Natural killer cell (primary cell): ENCODE results near the gene RUNX1. TPM values are rescaled to one million over a fixed set of nuclear protein-coding genes. Genes with fewer than 3 reads are reported as not detected.

Source experiments
- ATAC-seq, 3 donors: fragments of 150-1000 bp in 2 of 3; fragments of 200-7000 bp in 1 of 3; cut with Tn5 transposase; 1 replicate in 1 of 3; 2 replicates in 2 of 3; pipeline ENCODE4 v1.10.0; 2021; ENCODE audit warnings: mild to moderate bottlenecking in 2 of 3, moderate library complexity in 2 of 3
- DNase-seq, 2 donors: peaks; one replicate each; pipeline versions ENCODE4 v3.0.0 to v3.0.0-alpha.2; 2013 to 2021; ENCODE audit warnings: mixed read lengths in 1 of 2
- H3K27ac ChIP-seq: one replicate; pipeline ENCODE4 v1.5.1; 2013; ENCODE audit warnings: mild to moderate bottlenecking, low read length
- H3K27me3 ChIP-seq: one replicate; pipeline ENCODE4 v1.6.1; 2013; ENCODE audit warnings: low read length; ENCODE audit not compliant: control insufficient read depth, insufficient read depth
- H3K36me3 ChIP-seq: one replicate; pipeline ENCODE4 v1.6.1; 2013; ENCODE audit warnings: low read length; ENCODE audit not compliant: control insufficient read depth, insufficient read depth
- H3K4me1 ChIP-seq: one replicate; pipeline ENCODE4 v1.6.1; 2013; ENCODE audit warnings: low read length; ENCODE audit not compliant: control insufficient read depth, insufficient read depth
- H3K4me3 ChIP-seq: one replicate; pipeline ENCODE4 v1.5.1; 2013; ENCODE audit warnings: low read length
- H3K9me3 ChIP-seq: one replicate; pipeline ENCODE4 v1.6.1; 2013; ENCODE audit warnings: low read length; ENCODE audit not compliant: control insufficient read depth, insufficient read depth
- H3K27ac Mint-ChIP-seq, 2 donors: one replicate each; pipeline ENCODE4 v1.8.0; 2022; ENCODE audit warnings: mild to moderate bottlenecking in 2 of 2, mixed read lengths in 2 of 2, moderate library complexity in 1 of 2
- H3K27me3 Mint-ChIP-seq, 2 donors: one replicate each; pipeline ENCODE4 v1.8.0; 2022; ENCODE audit warnings: low read depth in 2 of 2, mixed read lengths in 2 of 2
- H3K36me3 Mint-ChIP-seq: one replicate; pipeline ENCODE4 v1.8.0; 2022; ENCODE audit warnings: mixed read lengths
- H3K4me1 Mint-ChIP-seq, 2 donors: one replicate each; pipeline ENCODE4 v1.8.0; 2022; ENCODE audit warnings: mixed read lengths in 2 of 2
- H3K4me3 Mint-ChIP-seq: one replicate; pipeline ENCODE4 v1.8.0; 2022; ENCODE audit warnings: mild to moderate bottlenecking, moderate library complexity, mixed read lengths
- H3K9me3 Mint-ChIP-seq, 2 donors: one replicate each; pipeline ENCODE4 v1.8.0; 2022; ENCODE audit warnings: mixed read lengths in 2 of 2
- CTCF ChIP-seq: fragments of 200-600 bp; IDR thresholded peaks from one replicate; pipeline ENCODE4 v1.8.0; 2022; ENCODE audit warnings: antibody characterized with exemption
- whole genome bisulfite sequencing: methylation state at CpG from one replicate; pipeline ENCODE4 v1.1.7; 2013; ENCODE audit warnings: missing lambda C conversion rate; ENCODE audit not compliant: insufficient coverage; 5-methylcytosine and 5-hydroxymethylcytosine counted together
- intact Hi-C: fragments of 100-400 bp; cut with micrococcal nuclease; formaldehyde crosslinking; loops from one replicate; pipeline ENCODE4 v1.14.2; 2022
- total RNA-seq, 4 donors: library from RNA; stranded (reverse); fragments of 120-200 nt in 1 of 4; gene quantifications; one replicate each; pipeline versions ENCODE4 v1.2.3 to v1.2.4, GENCODE V29; 2013 to 2022

RUNX1 gene
- total RNA-seq, 3 donors from 2014 or later (not counting 1 experiment from before 2014, with no cell fraction given), result 62.1 to 171 (median 98.2) TPM

DNA sequence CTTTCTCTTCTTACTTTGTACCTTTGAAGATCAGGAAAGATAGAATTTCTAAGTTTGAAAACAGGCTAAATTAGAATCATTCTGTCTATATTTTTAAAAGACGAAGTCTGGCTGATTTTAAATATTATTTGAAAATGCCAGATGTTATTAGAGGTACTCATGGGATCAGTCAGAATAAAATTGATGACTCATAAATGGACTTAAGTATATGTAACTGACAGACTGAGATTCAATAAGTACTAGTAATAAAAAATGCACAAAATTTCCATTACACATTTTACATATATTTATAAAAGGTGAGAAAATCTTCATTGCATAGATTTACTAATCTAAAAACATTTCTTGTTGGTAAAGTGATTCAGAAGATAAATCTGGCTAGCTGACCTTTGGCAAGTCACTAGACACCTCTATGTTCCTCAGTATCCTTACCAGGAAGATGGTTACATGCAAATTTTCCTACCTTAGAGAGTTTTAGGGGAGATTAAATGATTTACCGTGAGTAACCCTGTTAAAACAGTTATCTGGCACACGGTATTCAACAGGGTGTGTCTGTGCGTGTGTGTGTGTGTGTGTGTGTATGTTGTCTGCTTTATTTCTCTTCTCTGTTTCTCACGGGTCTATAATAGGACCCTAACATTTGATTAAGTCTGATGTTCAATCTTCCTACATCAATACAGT, 189.0 kb downstream of the RUNX1 start:
- H3K4me1 ChIP-seq, result peaks cover 8% of the 10 kb centered on the region
- H3K27me3 Mint-ChIP-seq, result no peaks in the 10 kb centered on the region
- no peaks in the 10 kb centered on the region for H3K9me3 ChIP-seq
- no peak for ATAC-seq
- no peak for TF ChIP-seq CTCF
- H3K27me3 ChIP-seq, result no peaks in the 10 kb centered on the region
- DNase-seq, result no peak
- H3K36me3 ChIP-seq, result peaks cover 59% of the 10 kb centered on the region
- H3K27ac ChIP-seq, result no peak overlapping the region
- WGBS, result 94% methylated on average over 4 of the region's 5 CpGs
- intact Hi-C loops, result no loop called here
- H3K4me3 Mint-ChIP-seq, result no peak overlapping the region
- H3K4me3 ChIP-seq, result no peak overlapping the region
- H3K9me3 Mint-ChIP-seq, result no peaks in the 10 kb centered on the region
- H3K36me3 Mint-ChIP-seq, result peaks cover 14% of the 10 kb centered on the region
- H3K27ac Mint-ChIP-seq, result peak overlapping the region in 1 of 2 donors; percentile 3
- H3K4me1 Mint-ChIP-seq, result peaks cover 30 to 41% of the 10 kb centered on the region in 2 donors

DNA sequence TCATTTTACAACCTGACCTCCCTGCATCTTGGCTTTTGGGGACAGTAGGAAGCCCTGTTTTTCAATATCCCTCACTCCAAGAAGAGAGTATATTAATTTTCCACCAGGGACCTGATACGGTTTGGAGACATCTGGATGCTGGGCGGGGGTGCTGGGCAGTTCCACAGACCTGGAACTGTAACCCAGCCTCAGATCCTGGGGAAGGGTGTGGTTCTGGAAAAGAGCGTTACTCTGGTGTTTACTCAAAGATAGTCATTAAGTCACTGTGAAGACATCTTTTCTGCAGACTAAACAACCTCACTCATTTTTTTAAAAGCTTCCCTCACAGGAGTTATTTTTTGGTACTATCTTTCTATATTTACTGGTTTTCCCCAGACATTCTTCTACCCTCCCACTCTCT, 190.5 kb downstream of the RUNX1 start:
- intact Hi-C loops, result no loop called here

DNA sequence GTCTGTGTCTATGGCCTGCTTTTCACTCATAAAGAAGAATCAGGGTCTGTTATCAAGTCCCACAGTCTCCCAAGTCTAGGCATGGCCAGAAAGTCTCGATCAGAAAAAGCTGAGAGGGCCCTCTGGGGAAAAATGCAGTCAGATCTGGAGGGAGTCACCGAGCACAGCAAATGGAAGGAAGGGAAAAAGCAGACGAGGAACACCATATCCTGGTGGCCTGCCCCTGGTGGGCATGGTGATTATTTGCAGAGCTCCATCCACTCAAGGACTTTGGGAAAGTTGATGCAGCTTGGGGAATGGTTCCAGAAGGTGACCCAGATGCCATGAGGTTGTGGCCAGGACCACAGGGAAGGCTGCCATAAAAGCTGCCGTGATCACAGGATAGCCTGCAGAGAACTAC, 191.2 kb downstream of the RUNX1 start:
- DNase-seq, result no peak
- Histone ChIP-seq H3K9me3 (no peaks in the 10 kb centered on the region), H3K4me3 (no peak overlapping the region), H3K36me3 (peaks cover 64% of the 10 kb centered on the region), H3K27me3 (no peaks in the 10 kb centered on the region), H3K27ac (no peak overlapping the region), H3K4me1 (peaks cover 5% of the 10 kb centered on the region)
- no peak for TF ChIP-seq CTCF
- no peak overlapping the region for H3K4me3 Mint-ChIP-seq
- H3K9me3 Mint-ChIP-seq, result no peaks in the 10 kb centered on the region
- intact Hi-C loops, result no loop called here
- peaks cover 14% of the 10 kb centered on the region for H3K36me3 Mint-ChIP-seq
- peaks cover 28% of the 10 kb centered on the region in 2 donors for H3K4me1 Mint-ChIP-seq
- peak overlapping the region in 1 of 2 donors; percentile 13 for H3K27ac Mint-ChIP-seq
- H3K27me3 Mint-ChIP-seq, result no peaks in the 10 kb centered on the region
- no peak for ATAC-seq
- WGBS, result 92% methylated on average over 4 of the region's 4 CpGs

More for the DNA sequence above, 190.5 kb downstream of the RUNX1 start:
- WGBS, result 100% methylated on average over 2 of the region's 3 CpGs
- Histone ChIP-seq H3K36me3 (peaks cover 59% of the 10 kb centered on the region), H3K4me3 (no peak overlapping the region), H3K27ac (no peak overlapping the region), H3K9me3 (no peaks in the 10 kb centered on the region), H3K27me3 (no peaks in the 10 kb centered on the region), H3K4me1 (peaks cover 5% of the 10 kb centered on the region)
- DNase-seq, result no peak
- H3K27ac Mint-ChIP-seq, result peak overlapping the region in 1 of 2 donors; percentile 13
- peaks cover 14% of the 10 kb centered on the region for H3K36me3 Mint-ChIP-seq
- H3K9me3 Mint-ChIP-seq, result no peaks in the 10 kb centered on the region
- ATAC-seq, result no peak
- TF ChIP-seq CTCF, result no peak
- H3K4me1 Mint-ChIP-seq, result peaks cover 30 to 34% of the 10 kb centered on the region in 2 donors
- H3K4me3 Mint-ChIP-seq, result no peak overlapping the region
- H3K27me3 Mint-ChIP-seq, result no peaks in the 10 kb centered on the region
